Heart left ventricle (tissue), 13 donors: Measurements from ENCODE around the gene ARFIP1.

ENCODE experiments used
- CTCF ChIP-seq, 12 donors: fragments of 200-600 bp; sonication (generic) in 4 of 12; IDR thresholded peaks; one replicate each; pipeline versions ENCODE4 v1.5.0 to v1.8.0; 2018 to 2022; ENCODE audit warnings: antibody characterized with exemption in 12 of 12, mild to moderate bottlenecking in 5 of 12
- POLR2A ChIP-seq, 2 donors: fragments of 450-650 bp; IDR thresholded peaks; one replicate each; pipeline ENCODE4 v1.6.1; 2017; ENCODE audit warnings: antibody characterized with exemption in 2 of 2, mild to moderate bottlenecking in 2 of 2, moderate library complexity in 2 of 2
- donor health status: ischemic (EF 13 %, LVEDD 7.1; RV severe dilation, severe dysfunction).
- donor health status: DM: no; HTN: yes; CAD: no.
- donor health status: DM: no; HTN: no; CAD: no.
- donor health status: ischemic (EF 25% LVEDD 6.9; RV normal size, moderate dysfunction).
- donor health status: ischemic (EF 25% LVEDD 5.7; RV mildly dilated, moderate dysfunction).
- donor health status: ischemic (EF 35%, LVEDD 5.7; RV mildly dilated, moderate dysfunction).
- donor health status: nonischemic (EF 11% LVEDD 7.7; RV severe dilation, severe dysfunction).
- donor health status: DM: yes; HTN: yes; CAD: no.
- donor health status: PGD.
- donor health status: ischemic (EF 29% LVEDD 5.4; RV normal size, mild dysfunction).
- donor health status: nonischemic (EF 23%, LVEDD 6.1; RV moderate dilation, normal function).

DNA sequence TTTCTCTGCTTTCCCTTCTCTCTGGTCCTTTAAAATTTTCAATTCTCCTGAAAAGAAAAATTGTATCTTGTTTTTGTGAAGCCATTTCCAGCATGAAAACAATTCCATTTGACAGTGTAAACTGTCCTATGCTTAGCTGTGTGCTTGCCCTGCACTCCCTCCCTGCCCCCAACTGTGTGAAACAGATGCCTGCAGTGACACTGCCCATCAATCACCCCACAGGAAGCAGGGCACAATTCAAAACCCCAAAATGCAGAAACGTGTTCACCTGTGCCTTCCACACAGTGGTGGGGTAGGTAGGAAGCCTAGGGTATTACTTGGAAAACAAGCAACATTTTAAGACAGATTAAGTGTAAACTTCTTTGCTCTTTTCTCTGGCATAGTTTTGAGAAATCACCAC lies 150.1 kb downstream of the ARFIP1 start:
- no peak for TF ChIP-seq CTCF (IDR thresholded peaks at IDR 0.05)
- no peak for TF ChIP-seq POLR2A (IDR thresholded peaks at IDR 0.05)
